HepG2 (cell line): ENCODE data around the gene SLC22A31. TPM values are rescaled to one million over a fixed set of nuclear protein-coding genes. Genes with fewer than 3 reads are reported as not detected.
A peak's percentile ranks its signal among the peaks of the same experiment; 100 is the strongest.

Source experiments
- ATAC-seq: fragments of 200-7000 bp; cut with Tn5 transposase; 3 replicates; pipeline ENCODE4 v1.9.1; 2020; ENCODE audit warnings: mild to moderate bottlenecking, moderate library complexity
- BruUV-seq: library from RNA; stranded (reverse); fragments of 400-500 nt; replicated peaks from 2 replicates; lab custom pipeline; 2021; lab: Mats Ljungman, UMichigan
- CTCF ChIA-PET: fragments of 300-600 bp; formaldehyde crosslinking; extraction: SDS; loops from one replicate; lab custom pipeline; 2021; ENCODE audit warnings: low total read pairs, inconsistent platforms, low intra/inter-chr PET ratio; lab: Yijun Ruan, JAX
- POLR2A ChIA-PET: fragments of 350-600 bp; sonication (Branson Sonifier 250); formaldehyde crosslinking; loops from one replicate; lab custom pipeline; 2020; ENCODE audit warnings: antibody characterized with exemption, inconsistent platforms; lab: Yijun Ruan, JAX
- DNase-seq: peaks from one replicate; pipeline ENCODE4 v3.0.0-alpha.2; 2015; ENCODE audit warnings: low spot score
- FAIRE-seq: peaks from 3 replicates; lab custom pipeline; 2011; peaks lifted over from hg19 to GRCh38; lab: Jason Lieb, UNC
- H2AFZ ChIP-seq: one replicate; pipeline ENCODE4 v1.6.1; 2011; ENCODE audit warnings: low read length, inconsistent platforms
- H3K27ac ChIP-seq: fragments of 300-600 bp; 3 replicates; pipeline ENCODE4 v1.8.0; 2011; ENCODE audit warnings: mixed run types, mild to moderate bottlenecking, mixed read lengths, low read length, inconsistent platforms; ENCODE audit not compliant: insufficient read depth; ENCODE audit errors: extremely low read length
- H3K27me3 ChIP-seq, 2 experiments: fragments of 200-600 bp in 1 of 2; 2 replicates in 1 of 2; 3 replicates in 1 of 2; pipeline versions ENCODE4 v1.6.0 to v1.8.0; 2011; ENCODE audit warnings: low read length in 2 of 2, mild to moderate bottlenecking in 2 of 2, moderate library complexity in 2 of 2, inconsistent platforms in 1 of 2; ENCODE audit not compliant: insufficient read depth in 2 of 2, control insufficient read depth in 1 of 2
- H3K36me3 ChIP-seq, 2 experiments: fragments of 200-600 bp in 1 of 2; replicated peaks in 1 of 2; 2 replicates in 1 of 2; 3 replicates in 1 of 2; pipeline versions ENCODE4 v1.5.1 to v1.8.0; 2011; ENCODE audit warnings: low read length in 2 of 2, inconsistent platforms in 1 of 2; ENCODE audit not compliant: insufficient read depth in 2 of 2, control insufficient read depth in 1 of 2
- H3K4me1 ChIP-seq: 2 replicates; pipeline ENCODE4 v1.5.1; 2012; ENCODE audit warnings: low read length, inconsistent platforms; ENCODE audit not compliant: insufficient read depth
- H3K4me2 ChIP-seq: 2 replicates; pipeline ENCODE4 v1.6.0; 2011; ENCODE audit warnings: low read depth, low read length, inconsistent platforms
- H3K4me3 ChIP-seq, 3 experiments: fragments of 200-600 bp in 1 of 3; sonication (generic), shearing (Covaris generic) in 1 of 3; replicated peaks in 1 of 3; 2 replicates each; pipeline ENCODE4 v1.5.1; 2011 to 2016; ENCODE audit warnings: low read length in 3 of 3, inconsistent platforms in 2 of 3, low read depth in 2 of 3, mild to moderate bottlenecking in 2 of 3, control low read depth in 1 of 3, mixed read lengths in 1 of 3; ENCODE audit not compliant: insufficient read depth in 1 of 3
- H3K79me2 ChIP-seq: one replicate; pipeline ENCODE4 v1.6.1; 2011; ENCODE audit warnings: low read length, inconsistent platforms; ENCODE audit not compliant: insufficient read depth
- H3K9ac ChIP-seq: 2 replicates; pipeline ENCODE4 v1.6.0; 2011; ENCODE audit warnings: mild to moderate bottlenecking, low read depth, low read length, inconsistent platforms; ENCODE audit not compliant: insufficient read depth
- H3K9me3 ChIP-seq: 2 replicates; pipeline ENCODE4 v1.5.1; 2012; ENCODE audit warnings: mild to moderate bottlenecking, low read length
- H4K20me1 ChIP-seq: 2 replicates; pipeline ENCODE4 v1.6.0; 2011; ENCODE audit warnings: inconsistent platforms, mild to moderate bottlenecking, low read length, moderate library complexity; ENCODE audit not compliant: insufficient read depth
- AHR ChIP-seq: IDR thresholded peaks from 2 replicates; pipeline ENCODE4 v1.6.1; 2018; ENCODE audit warnings: missing genetic modification reagents, missing compliant biosample characterization
- CCDC6 ChIP-seq: sonication (generic); formaldehyde crosslinking; IDR thresholded peaks from 2 replicates; pipeline ENCODE4 v1.8.1; 2022; ENCODE audit warnings: mild to moderate bottlenecking, missing genetic modification reagents, moderate library complexity
- CREB1 ChIP-seq, 2 experiments: fragments of 450-650 bp in 1 of 2; IDR thresholded peaks; 2 replicates each; pipeline ENCODE4 v1.6.1; 2016 to 2017; ENCODE audit warnings: control low read depth in 1 of 2, mild to moderate bottlenecking in 1 of 2, missing compliant biosample characterization in 1 of 2, missing genetic modification characterization in 1 of 2
- GPN1 ChIP-seq: sonication (generic); formaldehyde crosslinking; IDR thresholded peaks from 2 replicates; pipeline ENCODE4 v1.5.1; 2020; ENCODE audit warnings: missing genetic modification reagents, borderline replicate concordance
- HOXA7 ChIP-seq: sonication (generic); formaldehyde crosslinking; IDR thresholded peaks from 2 replicates; pipeline ENCODE4 v1.8.1; 2022; ENCODE audit warnings: mild to moderate bottlenecking, missing genetic modification reagents, moderate library complexity
- MNT ChIP-seq: fragments of 450-650 bp; IDR thresholded peaks from 2 replicates; pipeline ENCODE4 v1.6.1; 2016
- MTA3 ChIP-seq: sonication (generic); formaldehyde crosslinking; IDR thresholded peaks from 2 replicates; pipeline ENCODE4 v1.4.0; 2020; ENCODE audit warnings: missing genetic modification reagents
- MXI1 ChIP-seq: IDR thresholded peaks from 3 replicates; pipeline ENCODE4 v1.6.1; 2012; ENCODE audit warnings: low read depth, low read length, inconsistent platforms, borderline replicate concordance
- RARG ChIP-seq: sonication (generic); formaldehyde crosslinking; IDR thresholded peaks from 2 replicates; pipeline ENCODE4 v1.4.0; 2020; ENCODE audit warnings: low read depth, mild to moderate bottlenecking, missing genetic modification reagents
- TCF7L2 ChIP-seq: IDR thresholded peaks from 2 replicates; pipeline ENCODE4 v1.6.1; 2011; ENCODE audit warnings: mild to moderate bottlenecking, low read depth, low read length, moderate library complexity
- THAP7 ChIP-seq: sonication (generic); formaldehyde crosslinking; IDR thresholded peaks from 2 replicates; pipeline ENCODE4 v1.8.1; 2023; ENCODE audit warnings: mild to moderate bottlenecking, missing genetic modification reagents
- YY1 ChIP-seq: IDR thresholded peaks from 2 replicates; pipeline ENCODE4 v1.6.1; 2011; ENCODE audit warnings: low read length, low read depth, moderate library complexity, mild to moderate bottlenecking; ENCODE audit not compliant: insufficient read depth, insufficient replicate concordance
- ZC3H13 ChIP-seq: sonication (generic); formaldehyde crosslinking; IDR thresholded peaks from 2 replicates; pipeline ENCODE4 v1.8.1; 2023; ENCODE audit warnings: mild to moderate bottlenecking, missing genetic modification reagents, moderate library complexity
- ZFP91 ChIP-seq: sonication (generic); formaldehyde crosslinking; IDR thresholded peaks from 2 replicates; pipeline ENCODE4 v1.9.0; 2022; ENCODE audit warnings: missing genetic modification reagents, mild to moderate bottlenecking, borderline replicate concordance
- ZNF772 ChIP-seq: sonication (generic); formaldehyde crosslinking; IDR thresholded peaks from 2 replicates; pipeline ENCODE4 v1.5.0; 2020; ENCODE audit warnings: mild to moderate bottlenecking, missing genetic modification reagents
- ZSCAN21 ChIP-seq: sonication (generic); formaldehyde crosslinking; IDR thresholded peaks from 2 replicates; pipeline ENCODE4 v1.8.0; 2022; ENCODE audit warnings: mild to moderate bottlenecking, missing genetic modification reagents, moderate library complexity, borderline replicate concordance
- WGBS: methylation state at CpG from one replicate; pipeline ENCODE4 v1.1.6; 2017; ENCODE audit warnings: low lambda C conversion rate; 5-methylcytosine and 5-hydroxymethylcytosine counted together
- in situ Hi-C: cut with HindIII; loops from 2 replicates; pipeline ENCODE4 v1.10.0; 2017; ENCODE audit warnings: low pct_unique_long_range_greater_than_20kb; ENCODE audit not compliant: extremely low pct_ligation_motif_present
- intact Hi-C: fragments of 100-400 bp; cut with micrococcal nuclease; formaldehyde crosslinking; loops from one replicate; pipeline ENCODE4 v1.10.0; 2022; ENCODE audit not compliant: unreplicated experiment
- polyA plus RNA-seq, 8 experiments: library from polyadenylated mRNA; depleted of rRNA in 3 of 8; stranded (reverse) in 7 of 8; unstranded in 1 of 8; fragments of >200 nt; fragmentation: Illumina TruSeq in 4 of 8; extraction: Trizol in 4 of 8; gene quantifications; 2 replicates each; pipeline versions ENCODE4 v1.2.1 to v1.2.3, GENCODE V29; 2011 to 2016; ENCODE audit warnings: low read depth in 4 of 8, missing spikeins in 1 of 8, mixed read lengths in 1 of 8; ENCODE audit not compliant: insufficient read depth in 1 of 8
- total RNA-seq, 5 experiments: library from RNA; depleted of rRNA; stranded (reverse); fragments of >200 nt; fragmentation: Illumina TruSeq; extraction: Trizol; gene quantifications; 2 replicates each; pipeline ENCODE4 v1.2.3, GENCODE V29; 2016; ENCODE audit warnings: low read depth in 1 of 5

The SLC22A31 gene
- total and polyA plus RNA-seq, 2 of the 13 experiments (the other 11 are each of a cell fraction or from before 2014, with no cell fraction given), result 67.3 to 83.3 TPM

GRCh38 chr16:89157778-89158177 is 42.6 kb downstream of the SLC22A31 start (continued):
- TF ChIP-seq MNT, result peak; percentile 94
- TF ChIP-seq CREB1 (IDR thresholded peaks at IDR 0.05), result peak; percentile 4; the same call in 1 of the 2 replicates
- no peak for TF ChIP-seq CREB1 (CRISPR knock-in tag; IDR thresholded peaks at IDR 0.05)
- TF ChIP-seq HOXA7 (CRISPR knock-in tag), result 0 out of 2 replicates have a peak, but pooled peaks have one; percentile 12
- TF ChIP-seq, all 625 proteins: peak for 5

- H3K4me3 ChIP-seq, result no peak overlapping the region
- DNase-seq (no peak), FAIRE-seq (no peak), ATAC-seq (peak; percentile 14)
- H3K9me3 ChIP-seq, result no peaks in the 10 kb centered on the region
- intact Hi-C loops, result no loop called here
- no peaks in the 10 kb centered on the region for H3K36me3 ChIP-seq
- no peak overlapping the region for H3K4me2 ChIP-seq
- POLR2A ChIA-PET, result no interaction called here
- no peaks in the 10 kb centered on the region; the same call in 1 of the 2 replicates for H4K20me1 ChIP-seq
- H3K27me3 ChIP-seq, result peaks cover 19 to 47% of the 10 kb centered on the region in 2 experiments
- H3K4me1 ChIP-seq, result peaks cover 41% of the 10 kb centered on the region
- H3K9ac ChIP-seq, result no peak overlapping the region
- no peaks in the 10 kb centered on the region for H3K79me2 ChIP-seq
- no TSS peak for BruUV-seq
- CTCF ChIA-PET, result no interaction called here
- in situ Hi-C loops, result no loop called here
- 30% methylated on average over 22 of the region's 26 CpGs for WGBS
- H2AFZ ChIP-seq, result no peak overlapping the region
- no peak overlapping the region for H3K27ac ChIP-seq
- peak; percentile 2; the same call in 1 of the 2 replicates for TF ChIP-seq ZFP91 (CRISPR knock-in tag)
- TF ChIP-seq AHR (CRISPR knock-in tag), result no peak
- 0 out of 2 replicates have a peak, but pooled peaks have one; percentile 29 for TF ChIP-seq ZSCAN21
- TF ChIP-seq ZNF772, result 0 out of 2 replicates have a peak, but pooled peaks have one; percentile 40
- TF ChIP-seq MTA3, result no peak
- no peak for TF ChIP-seq GPN1 (CRISPR knock-in tag)
- no peak for TF ChIP-seq YY1
- no peak for TF ChIP-seq RARG (CRISPR knock-in tag)
- 0 out of 3 replicates have a peak, but pooled peaks have one; percentile 13 for TF ChIP-seq MXI1
- 0 out of 2 replicates have a peak, but pooled peaks have one; percentile 21 for TF ChIP-seq ZC3H13
- no peak for TF ChIP-seq CCDC6 (CRISPR knock-in tag)
- no peak for TF ChIP-seq TCF7L2
- TF ChIP-seq THAP7 (CRISPR knock-in tag), result no peak
These were observed 43.3 kb downstream of the SLC22A31 start for GRCh38 chr16:89156740-89157645.
